Tibial nerve (tissue), 4 donors: ENCODE measurements around the gene S100A6. TPM values are rescaled to one million over a fixed set of nuclear protein-coding genes. Genes with fewer than 3 reads are reported as not detected.
A peak's percentile ranks its signal among the peaks of the same experiment; 100 is the strongest.
"Not testable (repeated sequence)": the region's sequence is repeated elsewhere in the genome, so short reads cannot be mapped to it uniquely, and the experiment has no call there.

Experiments
- DNase-seq, 2 donors: peaks; one replicate each; pipeline ENCODE4 v3.0.0-alpha.2; 2019; ENCODE audit warnings: low spot score in 2 of 2
- H3K27ac ChIP-seq, 4 donors: fragments of 200-600 bp; sonication (generic) in 3 of 4; one replicate each; pipeline ENCODE4 v1.5.1; 2017 to 2019; ENCODE audit warnings: mild to moderate bottlenecking in 1 of 4
- H3K27me3 ChIP-seq, 2 donors: fragments of 200-600 bp; sonication (generic) in 1 of 2; one replicate each; pipeline versions ENCODE4 v1.5.1 to v1.6.0; 2017 to 2019
- H3K36me3 ChIP-seq, 3 donors: fragments of 200-600 bp; sonication (generic); one replicate each; pipeline ENCODE4 v1.5.1; 2018 to 2019
- H3K4me1 ChIP-seq, 4 donors: fragments of 200-600 bp; sonication (generic) in 3 of 4; one replicate each; pipeline ENCODE4 v1.5.1; 2017 to 2019
- H3K4me3 ChIP-seq, 4 donors: fragments of 200-600 bp; sonication (generic) in 3 of 4; one replicate each; pipeline ENCODE4 v1.5.1; 2017 to 2019; ENCODE audit warnings: mild to moderate bottlenecking in 1 of 4, moderate library complexity in 1 of 4
- H3K9me3 ChIP-seq, 4 donors: fragments of 200-600 bp; sonication (generic) in 3 of 4; one replicate each; pipeline ENCODE4 v1.5.1; 2017 to 2019
- CTCF ChIP-seq, 5 experiments: fragments of 200-600 bp in 3 of 5; fragments of 450-650 bp in 2 of 5; sonication (generic) in 3 of 5; IDR thresholded peaks; one replicate each; pipeline ENCODE4 v1.5.1; 2016 to 2019; ENCODE audit warnings: antibody characterized with exemption in 5 of 5, mild to moderate bottlenecking in 3 of 5, moderate library complexity in 2 of 5
- EP300 ChIP-seq, 2 donors: sonication (generic); formaldehyde crosslinking; IDR thresholded peaks; one replicate each; pipeline ENCODE4 v1.6.1; 2017; ENCODE audit warnings: antibody characterized with exemption in 2 of 2, mild to moderate bottlenecking in 1 of 2
- POLR2A ChIP-seq, 2 donors: fragments of 450-650 bp; IDR thresholded peaks; one replicate each; pipeline ENCODE4 v1.6.1; 2017; ENCODE audit warnings: antibody characterized with exemption in 2 of 2, mild to moderate bottlenecking in 2 of 2, moderate library complexity in 2 of 2
- WGBS, 2 donors: methylation state at CpG; one replicate each; pipeline ENCODE4 v1.1.5; 2018; 5-methylcytosine and 5-hydroxymethylcytosine counted together
- total RNA-seq, 4 donors: library from RNA; depleted of rRNA; stranded (reverse); fragments of >200 nt; gene quantifications; one replicate each; pipeline ENCODE4 v1.1.0, GENCODE V29; 2016

The S100A6 gene
- total RNA-seq, 4 donors from 2014 or later: 651 to 1,173 (median 946) TPM

DNA sequence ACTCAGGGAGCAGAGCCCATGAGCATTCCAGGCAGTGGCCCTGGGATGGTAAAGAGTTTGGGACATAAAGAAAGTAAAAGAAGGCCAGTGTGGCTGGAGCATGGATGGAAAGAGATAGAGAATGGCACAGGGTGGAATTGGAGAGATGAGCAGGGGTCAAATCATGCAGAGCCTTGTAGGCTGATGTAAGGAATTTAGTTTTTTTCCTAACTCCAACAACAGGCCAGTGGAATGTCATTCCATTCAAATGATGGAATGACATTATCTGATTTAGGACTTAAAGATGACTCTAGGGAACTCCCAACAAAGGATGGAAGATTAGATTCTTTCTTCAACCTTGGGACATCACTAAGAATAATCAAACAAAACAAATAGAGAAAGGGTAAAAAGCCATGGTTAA, 42.7 kb upstream of the S100A6 start:
- no peaks in the 10 kb centered on the region for H3K36me3 ChIP-seq
- H3K9me3 ChIP-seq: no peaks in the 10 kb centered on the region
- H3K27me3 ChIP-seq: no peaks in the 10 kb centered on the region
- no peak overlapping the region for H3K27ac ChIP-seq
- DNase-seq: no peak
- TF ChIP-seq POLR2A (IDR thresholded peaks at IDR 0.05) (no peak), EP300 (IDR thresholded peaks at IDR 0.05) (no peak), CTCF (IDR thresholded peaks at IDR 0.05) (no peak)
- peaks cover 0 to 8% (median under 1%) of the 10 kb centered on the region in 4 donors for H3K4me1 ChIP-seq
- H3K4me3 ChIP-seq: no peak overlapping the region

GRCh38 chr1:153577624-153578051, 41.8 kb upstream of the S100A6 start:
- no peak for DNase-seq

GRCh38 chr1:153577138-153577537, 41.3 kb upstream of the S100A6 start:
- no peaks in the 10 kb centered on the region for H3K9me3 ChIP-seq
- WGBS, 2 donors: 68 to 74% methylated on average over 4 of the region's 4 CpGs
- H3K36me3 ChIP-seq: no peaks in the 10 kb centered on the region

More at GRCh38 chr1:153577624-153578051, 41.8 kb upstream of the S100A6 start:
- Histone ChIP-seq H3K9me3 (no peaks in the 10 kb centered on the region), H3K27ac (no peak overlapping the region), H3K27me3 (no peaks in the 10 kb centered on the region), H3K36me3 (no peaks in the 10 kb centered on the region), H3K4me3 (no peak overlapping the region), H3K4me1 (peaks cover 0 to 16% (median 4%) of the 10 kb centered on the region in 4 donors)
- TF ChIP-seq CTCF (IDR thresholded peaks at IDR 0.05) (no peak), EP300 (IDR thresholded peaks at IDR 0.05) (no peak), POLR2A (IDR thresholded peaks at IDR 0.05) (no peak)
- 60 to 63% methylated on average over 9 of the region's 9 CpGs for WGBS, 2 donors

GRCh38 chr1:153575497-153575896, 39.7 kb upstream of the S100A6 start:
- DNase-seq, H3K9me3 ChIP-seq, H3K27ac ChIP-seq, H3K4me3 ChIP-seq, H3K27me3 ChIP-seq, H3K36me3 ChIP-seq: not testable (repeated sequence)
- H3K4me1 ChIP-seq: peaks cover 0 to 26% (median 8%) of the 10 kb centered on the region in 4 donors
- 76 to 77% methylated on average over 10 of the region's 10 CpGs for WGBS, 2 donors

More at GRCh38 chr1:153577138-153577537, 41.3 kb upstream of the S100A6 start:
- no peaks in the 10 kb centered on the region for H3K27me3 ChIP-seq
- no peak overlapping the region for H3K4me3 ChIP-seq
- no peak overlapping the region for H3K27ac ChIP-seq
- peaks cover 0 to 21% (median 6%) of the 10 kb centered on the region in 4 donors for H3K4me1 ChIP-seq
- DNase-seq: no peak
- no peak for TF ChIP-seq EP300 (IDR thresholded peaks at IDR 0.05)
- TF ChIP-seq CTCF (IDR thresholded peaks at IDR 0.05): no peak
- TF ChIP-seq POLR2A (IDR thresholded peaks at IDR 0.05): no peak

DNA sequence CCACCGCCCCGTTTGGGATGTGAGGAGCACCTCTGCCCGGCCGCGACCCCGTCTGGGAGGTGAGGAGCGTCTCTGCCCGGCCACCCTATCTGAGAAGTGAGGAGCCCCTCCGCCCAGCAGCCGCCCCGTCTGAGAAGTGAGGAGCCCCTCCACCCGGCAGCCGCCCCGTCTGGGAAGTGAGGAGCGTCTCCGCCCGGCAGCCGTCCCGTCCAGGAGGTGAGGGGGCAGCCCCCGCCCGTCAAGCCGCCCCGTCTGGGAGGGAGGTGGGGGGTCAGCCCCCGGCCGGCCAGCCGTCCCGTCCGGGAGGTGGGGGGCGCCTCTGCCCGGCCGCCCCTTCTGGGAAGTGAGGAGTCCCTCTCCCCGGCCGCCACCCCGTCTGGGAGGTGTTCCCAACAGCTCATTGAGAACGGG, 39.3 kb upstream of the S100A6 start:
- peaks cover 0 to 26% (median 8%) of the 10 kb centered on the region in 4 donors for H3K4me1 ChIP-seq
- not testable (repeated sequence) for H3K27me3 ChIP-seq, H3K27ac ChIP-seq, H3K4me3 ChIP-seq, H3K36me3 ChIP-seq, DNase-seq, H3K9me3 ChIP-seq
- WGBS, 2 donors: 89 to 92% methylated on average over 9 to 34 of the region's 35 CpGs

DNA sequence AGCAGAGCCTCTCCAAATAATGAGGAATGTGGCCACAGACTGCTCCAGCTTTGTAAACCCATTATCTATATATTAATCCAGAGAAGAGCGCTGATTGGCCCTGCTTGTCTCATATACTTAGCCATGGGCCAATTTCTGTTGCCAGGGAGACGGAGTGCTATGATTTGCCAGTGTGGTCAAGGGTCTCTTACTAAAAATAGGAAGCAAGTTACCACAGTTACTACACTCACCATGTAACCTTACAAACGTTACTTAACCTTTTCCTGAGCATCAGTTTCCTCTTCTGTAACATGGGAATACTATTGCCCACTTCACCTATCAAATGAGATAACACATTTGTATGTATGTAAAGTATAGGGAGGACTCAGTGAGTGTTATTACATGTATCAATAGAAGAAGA, 37.6 kb upstream of the S100A6 start:
- no peak for TF ChIP-seq CTCF (IDR thresholded peaks at IDR 0.05)
- TF ChIP-seq POLR2A (IDR thresholded peaks at IDR 0.05): no peak
- TF ChIP-seq EP300 (IDR thresholded peaks at IDR 0.05): no peak

More for the DNA sequence above, 37.6 kb upstream of the S100A6 start:
- Histone ChIP-seq H3K4me3 (no peak overlapping the region), H3K27me3 (no peaks in the 10 kb centered on the region), H3K4me1 (peaks cover 0 to 33% (median 11%) of the 10 kb centered on the region in 4 donors), H3K36me3 (no peaks in the 10 kb centered on the region), H3K27ac (peak overlapping the region in 3 of 4 donors; percentile 15 to 93 (median 62)), H3K9me3 (no peaks in the 10 kb centered on the region)
- WGBS, 2 donors: 61 to 66% methylated on average over 3 of the region's 3 CpGs
- DNase-seq: no peak
